Measurements from ENCODE around the gene SDSL.

DNA sequence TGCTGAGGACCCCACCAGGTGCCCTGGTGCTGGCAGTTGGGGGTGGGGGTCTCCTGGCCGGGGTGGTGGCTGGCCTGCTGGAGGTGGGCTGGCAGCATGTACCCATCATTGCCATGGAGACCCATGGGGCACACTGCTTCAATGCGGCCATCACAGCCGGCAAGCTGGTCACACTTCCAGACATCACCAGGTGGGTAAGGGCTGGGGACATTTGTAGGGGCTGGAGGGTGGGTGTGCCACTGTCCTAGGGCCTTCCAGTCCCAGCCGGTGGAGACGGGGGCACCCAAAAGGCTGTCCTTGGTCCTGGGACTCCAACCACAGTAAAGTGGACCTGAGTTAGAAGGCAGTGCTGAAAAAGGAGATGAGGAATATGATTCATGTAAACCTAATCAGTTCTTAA lies 13.2 kb downstream of the SDSL start:
- TF ChIP-seq POLR2A (IDR thresholded peaks at IDR 0.05; ENCODE audit: low read depth, low read length) (no peak), RFX5 (IDR thresholded peaks at IDR 0.05; ENCODE audit: low read depth, low read length) (no peak), BHLHE40 (IDR thresholded peaks at IDR 0.05; ENCODE audit: low read depth, low read length) (no peak), CEBPB (IDR thresholded peaks at IDR 0.05; ENCODE audit: low read depth, low read length) (no peak), RCOR1 (IDR thresholded peaks at IDR 0.05; ENCODE audit: insufficient replicate concordance, low read length) (no peak)
- TF ChIP-seq, protein P1, sequence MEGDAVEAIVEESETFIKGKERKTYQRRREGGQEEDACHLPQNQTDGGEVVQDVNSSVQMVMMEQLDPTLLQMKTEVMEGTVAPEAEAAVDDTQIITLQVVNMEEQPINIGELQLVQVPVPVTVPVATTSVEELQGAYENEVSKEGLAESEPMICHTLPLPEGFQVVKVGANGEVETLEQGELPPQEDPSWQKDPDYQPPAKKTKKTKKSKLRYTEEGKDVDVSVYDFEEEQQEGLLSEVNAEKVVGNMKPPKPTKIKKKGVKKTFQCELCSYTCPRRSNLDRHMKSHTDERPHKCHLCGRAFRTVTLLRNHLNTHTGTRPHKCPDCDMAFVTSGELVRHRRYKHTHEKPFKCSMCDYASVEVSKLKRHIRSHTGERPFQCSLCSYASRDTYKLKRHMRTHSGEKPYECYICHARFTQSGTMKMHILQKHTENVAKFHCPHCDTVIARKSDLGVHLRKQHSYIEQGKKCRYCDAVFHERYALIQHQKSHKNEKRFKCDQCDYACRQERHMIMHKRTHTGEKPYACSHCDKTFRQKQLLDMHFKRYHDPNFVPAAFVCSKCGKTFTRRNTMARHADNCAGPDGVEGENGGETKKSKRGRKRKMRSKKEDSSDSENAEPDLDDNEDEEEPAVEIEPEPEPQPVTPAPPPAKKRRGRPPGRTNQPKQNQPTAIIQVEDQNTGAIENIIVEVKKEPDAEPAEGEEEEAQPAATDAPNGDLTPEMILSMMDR (conservative IDR thresholded peaks at IDR 0.05; ENCODE audit: low read depth, low read length) = no peak
- TF ChIP-seq, protein P2, sequence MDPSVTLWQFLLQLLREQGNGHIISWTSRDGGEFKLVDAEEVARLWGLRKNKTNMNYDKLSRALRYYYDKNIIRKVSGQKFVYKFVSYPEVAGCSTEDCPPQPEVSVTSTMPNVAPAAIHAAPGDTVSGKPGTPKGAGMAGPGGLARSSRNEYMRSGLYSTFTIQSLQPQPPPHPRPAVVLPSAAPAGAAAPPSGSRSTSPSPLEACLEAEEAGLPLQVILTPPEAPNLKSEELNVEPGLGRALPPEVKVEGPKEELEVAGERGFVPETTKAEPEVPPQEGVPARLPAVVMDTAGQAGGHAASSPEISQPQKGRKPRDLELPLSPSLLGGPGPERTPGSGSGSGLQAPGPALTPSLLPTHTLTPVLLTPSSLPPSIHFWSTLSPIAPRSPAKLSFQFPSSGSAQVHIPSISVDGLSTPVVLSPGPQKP (IDR thresholded peaks at IDR 0.05; ENCODE audit: borderline replicate concordance, low read depth, low read length) = no peak
- TF ChIP-seq, protein P3, sequence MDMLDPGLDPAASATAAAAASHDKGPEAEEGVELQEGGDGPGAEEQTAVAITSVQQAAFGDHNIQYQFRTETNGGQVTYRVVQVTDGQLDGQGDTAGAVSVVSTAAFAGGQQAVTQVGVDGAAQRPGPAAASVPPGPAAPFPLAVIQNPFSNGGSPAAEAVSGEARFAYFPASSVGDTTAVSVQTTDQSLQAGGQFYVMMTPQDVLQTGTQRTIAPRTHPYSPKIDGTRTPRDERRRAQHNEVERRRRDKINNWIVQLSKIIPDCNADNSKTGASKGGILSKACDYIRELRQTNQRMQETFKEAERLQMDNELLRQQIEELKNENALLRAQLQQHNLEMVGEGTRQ (IDR thresholded peaks at IDR 0.05; ENCODE audit: low read depth, low read length) = no peak
